Gastrocnemius medialis (tissue), 4 donors: Measurements from ENCODE around the gene CCM2. TPM values are rescaled to one million over a fixed set of nuclear protein-coding genes. Genes with fewer than 3 reads are reported as not detected.
A peak's percentile ranks its signal among the peaks of the same experiment; 100 is the strongest.

Source experiments
- ATAC-seq, 2 donors: fragments of 150-250 bp; one replicate each; pipeline ENCODE4 v1.9.1; 2016
- DNase-seq, 2 donors: peaks; one replicate each; pipeline ENCODE4 v3.0.0-alpha.2; 2019
- H3K27ac ChIP-seq, 4 donors: fragments of 200-600 bp; sonication (generic); 1 replicate in 1 of 4; 2 replicates in 3 of 4; pipeline ENCODE4 v1.5.1; 2016 to 2018; ENCODE audit warnings: mild to moderate bottlenecking in 2 of 4, moderate library complexity in 1 of 4
- H3K27me3 ChIP-seq, 3 donors: fragments of 200-600 bp; sonication (generic) in 2 of 3; 1 replicate in 1 of 3; 2 replicates in 2 of 3; pipeline versions ENCODE4 v1.5.1 to v1.6.0; 2016 to 2019; ENCODE audit warnings: mild to moderate bottlenecking in 1 of 3, moderate library complexity in 1 of 3
- H3K36me3 ChIP-seq, 2 donors: fragments of 200-600 bp; sonication (generic) in 1 of 2; one replicate each; pipeline ENCODE4 v1.5.1; 2017 to 2018
- H3K4me1 ChIP-seq, 2 donors: fragments of 200-600 bp; sonication (generic) in 1 of 2; one replicate each; pipeline ENCODE4 v1.5.1; 2016 to 2017; ENCODE audit warnings: mild to moderate bottlenecking in 2 of 2
- H3K4me3 ChIP-seq, 4 donors: fragments of 200-600 bp; sonication (generic) in 3 of 4; 1 replicate in 1 of 4; 2 replicates in 3 of 4; pipeline ENCODE4 v1.5.1; 2016 to 2019; ENCODE audit warnings: mild to moderate bottlenecking in 2 of 4
- H3K9me3 ChIP-seq, 3 donors: fragments of 200-600 bp; sonication (generic) in 2 of 3; 1 replicate in 1 of 3; 2 replicates in 2 of 3; pipeline ENCODE4 v1.5.1; 2016 to 2019
- CTCF ChIP-seq, 5 experiments: fragments of 450-650 bp in 3 of 5; fragments of 200-600 bp in 2 of 5; sonication (generic) in 2 of 5; IDR thresholded peaks in 4 of 5; conservative IDR thresholded peaks in 1 of 5; 1 replicate in 4 of 5; 2 replicates in 1 of 5; pipeline ENCODE4 v1.5.1; 2016 to 2019; ENCODE audit warnings: antibody characterized with exemption in 5 of 5, mild to moderate bottlenecking in 3 of 5, moderate library complexity in 3 of 5
- POLR2A ChIP-seq, 2 donors: fragments of 450-650 bp; IDR thresholded peaks; one replicate each; pipeline ENCODE4 v1.6.1; 2017; ENCODE audit warnings: antibody characterized with exemption in 2 of 2, mild to moderate bottlenecking in 2 of 2, moderate library complexity in 2 of 2
- in situ Hi-C, 4 donors: fragments of 200-750 bp; cut with MboI; loops; one replicate each; pipeline versions ENCODE4 v1.15.0 to v1.8.0; 2017; ENCODE audit warnings: low sequenced_read_pairs in 4 of 4
- intact Hi-C: fragments of 100-400 bp; cut with DNase I; formaldehyde crosslinking; loops from one replicate; pipeline ENCODE4 v1.15.1; 2023; ENCODE audit warnings: low total_unique reads
- total RNA-seq, 4 donors: library from RNA; depleted of rRNA; stranded (reverse); fragments of >200 nt; gene quantifications; one replicate each; pipeline versions ENCODE4 v1.1.0 to v1.2.3, GENCODE V29; 2016

Gene CCM2
- total RNA-seq, 4 donors from 2014 or later = 37.7 to 61.8 (median 47.4) TPM

DNA sequence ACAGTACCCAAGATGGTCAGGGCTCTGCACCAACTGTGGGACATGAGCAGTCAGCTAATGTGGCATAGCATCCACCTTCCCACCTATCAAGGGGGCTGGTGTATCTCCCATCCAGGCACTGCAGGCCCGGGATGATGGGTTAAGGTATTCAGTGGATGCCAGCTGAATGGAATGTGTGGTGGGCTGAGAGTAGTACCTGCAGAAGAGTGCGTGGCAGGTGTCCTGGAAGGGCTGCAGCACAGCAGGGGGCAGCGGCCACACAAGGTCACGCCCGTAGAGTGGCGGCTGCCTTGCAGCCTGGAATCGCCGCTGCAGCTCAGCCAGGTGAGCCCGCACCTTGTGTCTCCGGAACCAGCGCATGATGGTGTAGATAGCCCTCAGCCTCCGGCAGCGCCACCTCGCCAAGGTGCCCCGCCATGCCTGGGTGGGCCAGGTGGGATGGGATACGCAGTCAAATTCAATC lies 34.5 kb upstream of the CCM2 start:
- ATAC-seq (no peak), DNase-seq (peak in 1 of 2 donors; percentile 5)
- H3K27ac ChIP-seq = no peak overlapping the region
- TF ChIP-seq POLR2A (IDR thresholded peaks at IDR 0.05) (no peak), CTCF (IDR thresholded peaks at IDR 0.05 in 4 of 5, conservative IDR thresholded peaks at IDR 0.05 in 1 of 5) (no peak)
- peaks cover 0 to 11% (median 0%) of the 10 kb centered on the region in 3 donors for H3K27me3 ChIP-seq
- no peaks in the 10 kb centered on the region for H3K36me3 ChIP-seq
- no peak overlapping the region for H3K4me3 ChIP-seq
- H3K9me3 ChIP-seq = no peaks in the 10 kb centered on the region
- intact Hi-C loops = no loop called here
- H3K4me1 ChIP-seq = peaks cover 0 to 7% of the 10 kb centered on the region in 2 donors
- in situ Hi-C loops = no loop called here

DNA sequence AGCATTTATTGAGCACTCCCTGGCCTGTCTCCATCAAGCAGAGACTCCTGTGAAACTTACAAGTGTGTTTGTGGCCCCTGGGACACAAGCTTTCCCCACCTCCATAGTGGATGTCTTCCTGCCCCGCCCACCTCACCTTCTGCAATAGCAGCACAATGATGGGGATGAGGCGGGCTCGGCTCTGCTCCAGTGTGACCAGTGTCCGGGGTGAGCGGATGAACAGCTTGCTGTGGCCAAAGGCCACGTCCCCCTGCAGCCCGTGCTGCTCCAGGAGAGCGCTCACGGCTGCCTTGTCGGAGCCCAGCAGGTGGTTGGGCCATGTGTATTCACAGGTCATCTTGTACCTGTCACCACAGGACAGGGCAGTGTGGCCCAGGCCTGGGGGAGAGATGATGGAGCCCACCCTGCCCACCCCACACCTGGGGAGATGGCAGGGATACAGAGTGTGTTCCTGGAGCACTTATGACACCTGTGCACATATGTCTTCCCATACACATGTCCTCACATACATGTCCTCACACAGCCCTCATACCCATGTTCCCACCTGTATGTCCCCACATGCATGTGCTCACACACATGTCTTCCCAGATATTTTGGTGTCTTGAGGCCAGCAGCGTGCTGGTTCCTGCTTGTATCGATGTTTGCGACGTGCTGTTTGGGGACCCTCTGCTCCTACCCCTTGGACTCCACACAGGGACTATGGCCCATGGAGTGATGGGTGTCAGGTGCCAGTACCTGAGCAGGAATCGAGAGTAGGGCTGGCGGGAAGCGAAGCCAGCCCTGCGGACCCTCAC lies 33.9 kb upstream of the CCM2 start:
- no peak for TF ChIP-seq CTCF (IDR thresholded peaks at IDR 0.05 in 4 of 5, conservative IDR thresholded peaks at IDR 0.05 in 1 of 5)
- no peak for TF ChIP-seq POLR2A (IDR thresholded peaks at IDR 0.05)
- H3K27ac ChIP-seq = no peak overlapping the region
- intact Hi-C loops = no loop called here
- H3K27me3 ChIP-seq = peaks cover 0 to 11% (median 0%) of the 10 kb centered on the region in 3 donors
- peaks cover 0 to 7% of the 10 kb centered on the region in 2 donors for H3K4me1 ChIP-seq
- H3K4me3 ChIP-seq = no peak overlapping the region
- in situ Hi-C loops = no loop called here
- no peaks in the 10 kb centered on the region for H3K36me3 ChIP-seq
- ATAC-seq (no peak), DNase-seq (peak in 1 of 2 donors; percentile 7)
- no peaks in the 10 kb centered on the region for H3K9me3 ChIP-seq

DNA sequence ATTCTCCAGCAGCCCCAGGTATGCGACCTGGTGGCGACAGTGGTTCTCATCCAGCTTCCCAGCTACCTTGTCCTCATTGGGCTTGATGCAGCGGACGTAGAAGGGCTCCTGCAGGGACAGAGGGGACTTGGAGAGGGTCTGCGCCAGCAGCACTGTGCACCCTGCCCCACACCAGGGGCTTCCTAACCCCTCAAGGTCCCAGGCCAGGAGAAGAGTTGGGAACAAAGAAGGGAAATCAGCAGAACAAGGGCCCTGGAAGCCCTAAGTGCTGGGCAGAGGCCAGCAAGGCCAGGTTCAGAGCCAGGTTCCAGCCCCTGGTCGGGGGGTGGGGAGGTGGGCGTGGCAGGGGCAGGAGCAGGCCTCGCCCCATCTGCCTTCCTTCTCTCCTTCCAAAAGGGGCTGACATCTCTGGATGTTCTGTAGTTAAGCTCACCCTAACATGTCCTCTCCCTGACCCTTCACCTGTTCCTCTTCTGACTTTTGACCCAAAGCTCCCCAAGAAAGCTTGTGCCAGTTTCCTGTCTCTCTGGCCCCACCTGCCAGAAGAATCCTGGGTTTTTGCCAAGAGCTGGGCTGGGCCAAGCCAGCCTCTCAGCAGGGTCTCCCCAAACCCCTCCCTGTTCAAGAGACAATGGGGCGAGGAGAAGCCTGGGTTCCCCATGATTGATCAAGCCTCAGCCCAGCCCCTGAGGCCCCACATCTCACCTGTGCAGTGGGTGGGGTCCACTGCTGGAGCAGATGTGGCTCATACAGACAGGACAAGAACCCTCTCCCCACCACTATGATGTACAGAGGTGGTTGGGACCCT lies 33.1 kb upstream of the CCM2 start:
- Histone ChIP-seq H3K4me1 (peaks cover 0 to 7% of the 10 kb centered on the region in 2 donors), H3K9me3 (no peaks in the 10 kb centered on the region), H3K27me3 (peaks cover 0 to 7% (median 0%) of the 10 kb centered on the region in 3 donors), H3K27ac (no peak overlapping the region), H3K4me3 (no peak overlapping the region), H3K36me3 (no peaks in the 10 kb centered on the region)
- ATAC-seq (no peak), DNase-seq (peak in 1 of 2 donors; percentile 9)
- in situ Hi-C loops (no loop called here), intact Hi-C loops (no loop called here)
- TF ChIP-seq POLR2A (IDR thresholded peaks at IDR 0.05) (no peak), CTCF (IDR thresholded peaks at IDR 0.05 in 4 of 5, conservative IDR thresholded peaks at IDR 0.05 in 1 of 5) (no peak)

DNA sequence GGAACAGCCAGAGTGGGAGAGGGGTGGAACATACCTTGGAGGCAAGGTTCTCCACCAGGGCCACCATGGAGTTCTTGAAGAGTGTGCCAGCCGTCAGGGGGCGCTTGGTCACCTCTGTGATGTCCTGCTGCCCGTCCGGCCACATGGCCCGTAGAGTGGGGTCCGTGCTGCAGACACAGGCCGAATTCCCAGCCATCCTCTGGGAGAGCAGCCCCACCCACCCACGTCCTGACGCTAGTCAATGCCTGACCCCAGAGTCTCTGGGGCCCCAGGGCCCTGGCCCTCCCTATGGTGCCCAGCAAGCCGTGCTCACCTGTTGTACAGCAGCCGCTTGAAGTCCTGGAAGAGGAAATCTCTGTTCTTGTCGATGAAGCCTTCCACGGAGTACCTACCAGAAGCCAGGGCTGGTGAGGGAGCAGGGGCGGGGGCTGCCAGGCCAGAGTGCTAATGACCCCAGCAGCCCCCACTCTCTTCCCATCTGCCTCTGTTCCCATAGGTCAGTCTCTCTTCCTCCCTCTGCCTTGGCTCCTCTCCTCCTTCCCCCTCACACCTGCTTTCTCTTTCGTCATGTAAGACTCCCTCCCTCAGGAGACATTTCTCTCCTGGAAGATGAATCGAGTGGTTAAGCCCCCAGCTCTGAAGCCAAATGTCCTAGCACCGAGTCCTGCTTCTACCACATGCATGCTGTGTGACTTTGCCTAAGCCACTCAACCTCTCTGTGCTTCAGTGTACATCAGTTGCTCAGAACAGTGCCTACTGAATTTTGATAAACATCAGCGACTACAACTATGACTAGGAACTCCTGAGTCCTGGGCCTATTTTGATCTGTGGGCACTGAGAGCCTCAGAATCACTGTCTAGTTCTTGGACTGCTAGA lies 32.2 kb upstream of the CCM2 start:
- intact Hi-C loops = no loop called here
- Histone ChIP-seq H3K27me3 (no peaks in the 10 kb centered on the region), H3K4me3 (no peak overlapping the region), H3K27ac (no peak overlapping the region), H3K9me3 (no peaks in the 10 kb centered on the region), H3K36me3 (no peaks in the 10 kb centered on the region), H3K4me1 (no peaks in the 10 kb centered on the region)
- ATAC-seq (no peak), DNase-seq (peak in 1 of 2 donors; percentile 11)
- in situ Hi-C loops = no loop called here
- TF ChIP-seq CTCF (IDR thresholded peaks at IDR 0.05 in 4 of 5, conservative IDR thresholded peaks at IDR 0.05 in 1 of 5) (peak in 1 of 5 experiments; percentile 25), POLR2A (IDR thresholded peaks at IDR 0.05) (no peak)
